Activated CD4-positive, alpha-beta T cell treated with anti-CD3 and anti-CD28 coated beads for 1 hour (primary cell): ENCODE measurements around the gene ACAT1.
"Not testable (repeated sequence)": the region's sequence is repeated elsewhere in the genome, so short reads cannot be mapped to it uniquely, and the experiment has no call there.

ENCODE experiments used
- DNase-seq: peaks from one replicate; pipeline ENCODE4 v3.0.0-alpha.2; 2020

The ACAT1 gene

DNA sequence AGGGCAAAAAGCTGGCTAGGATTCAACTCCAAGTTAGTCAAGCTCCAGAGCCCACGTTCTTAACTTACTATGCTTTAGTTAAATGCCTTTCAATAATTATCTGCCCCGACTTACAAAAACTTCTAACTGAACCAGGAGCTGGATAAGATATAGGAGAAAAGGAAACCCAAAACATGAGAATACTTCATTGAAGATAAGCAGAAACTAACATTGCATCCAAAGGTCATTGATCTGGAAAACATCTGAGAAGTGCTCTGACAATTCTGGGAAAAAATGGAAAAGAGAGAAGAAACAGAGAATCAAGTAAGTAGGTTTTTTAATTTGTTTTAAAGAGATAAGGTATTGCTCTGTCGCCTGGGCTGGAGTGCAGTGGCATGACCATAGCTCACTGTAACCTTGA, 27.2 kb downstream of the ACAT1 start:
- DNase-seq: no peak

DNA sequence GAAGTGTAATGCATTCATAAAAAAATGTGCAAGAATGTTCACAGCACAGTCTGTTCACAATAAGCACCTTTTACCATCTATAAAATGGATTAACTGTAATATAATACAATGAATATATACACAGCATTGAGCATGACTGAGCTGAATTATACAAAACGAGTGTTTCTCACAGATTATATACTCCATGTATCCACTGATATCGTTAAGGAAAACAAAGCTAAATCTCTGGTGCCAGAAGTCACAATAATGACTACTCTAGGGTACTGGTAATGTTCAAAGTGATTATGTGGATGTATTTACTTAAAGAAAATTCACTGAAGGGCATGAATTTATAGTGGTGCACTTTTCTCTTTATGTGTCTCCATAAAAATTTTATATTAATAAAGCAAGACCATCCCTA, 33.2 kb downstream of the ACAT1 start:
- no peak for DNase-seq

GRCh38 chr11:108160970-108161566, 39.7 kb downstream of the ACAT1 start:
- no peak for DNase-seq

DNA sequence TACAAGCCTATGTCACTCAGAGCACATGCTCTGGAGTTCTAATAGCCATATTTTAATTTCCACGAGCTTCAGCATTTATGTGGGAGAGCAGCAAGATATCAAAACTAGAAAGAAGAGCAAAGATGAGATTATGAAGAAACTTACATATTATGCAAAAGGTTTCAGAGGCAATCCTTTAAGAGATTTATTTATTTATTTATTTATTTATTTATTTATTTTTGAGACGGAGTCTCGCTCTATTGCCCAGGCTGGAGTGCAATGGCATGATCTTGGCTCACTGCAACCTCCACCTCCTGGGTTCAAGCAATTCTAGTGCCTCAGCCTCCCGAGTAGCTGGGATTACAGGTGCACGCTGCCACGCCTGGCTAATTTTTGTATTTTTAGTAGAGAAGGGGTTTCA, 41.5 kb downstream of the ACAT1 start:
- DNase-seq: not testable (repeated sequence)

- DNase-seq: no peak
Measured at GRCh38 chr11:108167624-108168023, 46.3 kb downstream of the ACAT1 start.

GRCh38 chr11:108170184-108170583, 48.8 kb downstream of the ACAT1 start:
- DNase-seq: no peak

DNA sequence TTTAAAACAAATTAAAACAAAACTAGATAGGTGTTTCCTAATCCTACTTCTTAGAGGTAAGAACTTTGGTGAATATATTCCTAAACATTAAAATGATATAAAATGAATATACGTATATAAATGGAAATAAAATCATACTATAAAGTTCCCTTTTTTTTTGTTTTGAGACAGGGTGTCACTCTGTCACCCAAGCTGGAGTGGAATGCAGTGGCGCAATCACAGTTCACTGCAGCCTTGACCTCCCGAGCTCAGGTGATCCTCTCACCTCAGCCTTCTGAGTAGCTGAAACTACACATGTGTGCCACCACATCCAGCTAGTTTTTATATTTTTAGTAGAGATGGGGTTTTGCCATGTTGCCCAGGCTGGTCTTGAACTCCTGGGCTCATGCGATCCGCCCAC, 56.2 kb downstream of the ACAT1 start:
- DNase-seq: no peak

- no peak for DNase-seq
Measured at GRCh38 chr11:108193725-108194124, 72.4 kb downstream of the ACAT1 start.

DNA sequence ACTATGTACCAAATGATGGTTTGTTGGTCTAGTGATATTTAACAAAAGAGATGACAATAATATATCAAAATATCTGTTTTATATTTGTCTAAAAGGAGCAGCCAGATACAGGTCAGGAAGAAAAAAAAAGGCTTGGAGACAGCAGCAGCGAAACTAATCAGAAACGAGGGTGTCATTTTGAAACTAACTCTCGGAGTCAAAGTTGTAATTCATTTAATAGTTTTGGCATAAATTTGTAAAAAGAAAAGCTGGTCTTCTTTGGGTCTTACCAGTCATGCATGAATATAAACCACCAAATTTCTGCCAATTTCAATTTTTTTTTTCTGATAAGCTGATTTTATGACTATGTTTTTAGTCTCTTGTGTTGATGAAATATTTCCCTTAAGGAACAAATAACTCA, 75.5 kb downstream of the ACAT1 start:
- no peak for DNase-seq
